ENCODE results near the gene PSMD1.

PSMD1 gene

GRCh38 chr2:231036578-231037106 is 20.0 kb upstream of the PSMD1 start:
- DNase-seq: no peak

DNA sequence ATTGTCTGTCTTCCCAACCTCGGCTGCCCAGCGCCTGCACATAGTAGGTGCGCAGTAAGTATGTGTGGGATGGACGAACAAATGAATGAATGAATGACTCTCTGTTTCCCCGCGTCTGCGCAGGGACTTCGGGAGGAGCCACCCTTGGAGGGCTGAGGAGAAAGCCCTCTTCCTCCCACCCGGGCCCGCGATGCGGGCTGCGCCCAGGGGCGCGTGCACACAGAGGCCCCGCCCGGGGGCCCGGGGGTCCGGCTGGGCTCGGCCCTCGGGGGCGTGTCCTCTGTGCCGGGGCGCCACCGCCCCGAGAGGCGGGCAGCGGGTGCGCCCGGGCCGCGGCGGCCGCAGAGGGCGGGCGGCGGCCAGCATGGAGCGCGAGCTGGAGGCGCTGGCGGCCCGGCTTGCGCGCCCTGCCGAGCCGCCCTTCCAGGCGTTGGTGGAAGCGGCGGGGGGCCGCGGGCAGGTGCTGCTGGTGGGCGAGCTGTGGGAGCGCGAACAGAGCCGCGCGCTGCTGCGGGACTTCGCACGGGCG is 19.4 kb upstream of the PSMD1 start, which contains the start of gene C2orf72:
Gene C2orf72, plus strand, starts transcription at position 322 of the 529 bp plus-strand sequence. Its CDS starts 43 bp downstream, at position 365.
- DNase-seq: peak; percentile 13

DNA sequence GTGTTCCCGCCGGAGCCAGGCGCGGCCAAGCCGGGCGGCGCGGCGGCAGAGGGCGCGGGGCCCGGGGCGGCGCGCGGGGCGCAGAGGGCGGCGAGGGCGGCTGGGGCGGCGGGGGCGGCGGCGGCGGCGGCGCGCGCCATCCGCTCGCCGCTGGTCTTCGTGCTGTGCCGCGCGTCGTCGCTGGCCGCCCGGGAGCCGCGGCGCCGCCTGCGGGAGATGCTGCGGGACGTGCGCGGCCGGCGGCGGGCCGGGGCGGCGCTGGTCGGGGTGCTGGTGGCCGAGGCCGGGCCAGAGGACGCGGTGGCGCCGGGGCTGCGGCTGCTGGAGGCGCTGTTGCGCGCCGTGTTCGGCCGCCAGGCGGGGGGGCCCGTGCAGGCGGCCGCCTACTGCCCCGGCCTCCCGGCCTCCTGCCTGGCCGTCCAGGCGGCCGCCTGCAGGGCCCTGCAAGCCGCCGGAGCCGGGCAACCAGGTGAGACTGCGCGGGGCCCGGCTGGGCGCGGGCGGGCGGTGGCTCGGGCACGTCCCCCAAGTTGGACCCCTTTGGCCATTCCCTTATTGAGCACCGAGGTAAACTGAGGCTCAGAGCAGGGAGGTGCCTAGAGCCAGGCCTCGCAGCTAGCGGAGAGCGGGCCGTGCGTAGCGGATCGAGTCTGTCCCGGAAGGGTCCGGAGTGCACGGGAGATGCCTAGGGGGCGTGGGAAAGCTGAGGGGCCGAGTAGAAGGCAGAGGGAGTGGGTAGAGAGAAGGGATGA is 18.8 kb upstream of the PSMD1 start:
- DNase-seq: no peak

- no peak for DNase-seq
Measured at GRCh38 chr2:231038483-231039293, 18.0 kb upstream of the PSMD1 start.

GRCh38 chr2:231039294-231039664 is 17.4 kb upstream of the PSMD1 start:
- no peak for DNase-seq

GRCh38 chr2:231039821-231040364 is 16.8 kb upstream of the PSMD1 start:
- no peak for DNase-seq

DNA sequence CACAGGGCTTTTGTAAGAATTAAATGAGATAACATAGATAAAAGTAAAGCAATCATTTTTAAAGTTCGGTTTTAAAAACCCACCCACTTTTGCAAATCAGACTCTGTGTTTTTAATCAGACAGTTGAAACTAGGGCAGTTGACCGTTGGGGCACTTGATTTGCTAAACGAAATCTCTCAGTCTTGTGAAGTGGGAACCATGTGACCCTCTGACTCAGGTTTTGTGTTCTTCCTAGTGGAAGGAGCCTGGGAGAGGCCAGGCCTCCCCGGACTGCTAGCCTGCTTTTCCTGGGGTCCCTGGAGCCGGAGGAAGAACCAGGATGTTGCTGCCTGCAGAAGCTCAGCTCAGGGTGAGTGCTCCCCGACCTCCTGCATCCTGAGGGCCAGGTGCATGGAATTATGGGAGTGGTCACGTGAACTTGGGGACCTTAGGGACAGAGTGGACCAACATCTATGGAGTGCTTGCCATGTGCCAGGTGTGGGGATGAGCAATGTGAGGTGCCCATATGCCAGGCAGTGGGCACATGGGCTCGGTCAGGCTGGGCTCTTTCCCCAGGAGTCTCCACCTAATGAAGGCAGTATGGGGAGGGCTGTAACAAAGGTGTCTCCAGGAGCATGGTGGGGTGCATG is 15.5 kb upstream of the PSMD1 start:
- no peak for DNase-seq

DNA sequence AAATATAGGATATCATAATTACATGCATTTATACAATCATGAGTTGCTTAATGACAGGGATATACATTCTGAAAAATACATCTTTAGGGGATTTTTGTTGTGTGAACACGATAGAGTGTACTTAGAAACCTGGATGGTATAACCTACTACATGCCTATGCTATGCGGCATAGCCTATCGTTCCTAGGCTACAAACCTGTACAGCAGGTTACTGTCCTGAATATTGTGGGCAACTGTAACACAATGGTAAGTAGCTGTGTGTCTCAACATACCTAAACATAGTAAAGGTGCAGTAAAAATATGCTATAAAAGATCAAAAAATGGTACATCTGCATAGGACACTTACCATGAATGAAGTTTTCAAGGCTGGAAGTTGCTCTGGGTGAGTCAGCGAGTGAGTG is 12.9 kb upstream of the PSMD1 start:
- no peak for DNase-seq

DNA sequence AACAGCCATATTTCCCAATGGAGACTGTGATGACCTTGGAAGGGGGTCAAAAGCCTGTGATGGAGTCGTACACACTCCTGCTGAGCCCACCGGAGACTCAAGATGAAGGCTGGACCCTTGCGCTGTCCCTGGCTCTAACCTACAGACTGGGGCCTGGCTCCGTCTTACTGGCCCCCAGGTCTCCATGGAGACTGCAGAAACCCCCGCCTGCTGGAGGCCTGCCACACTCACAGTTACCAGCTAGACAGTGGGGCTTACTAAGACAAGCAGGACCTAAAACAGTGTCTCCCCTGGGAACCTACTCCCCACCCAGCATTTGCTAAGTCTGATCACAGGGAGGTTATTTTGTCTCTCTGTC is 9.8 kb upstream of the PSMD1 start:
- no peak for DNase-seq

- DNase-seq: no peak
Measured at GRCh38 chr2:231047274-231047922, 9.3 kb upstream of the PSMD1 start.

DNA sequence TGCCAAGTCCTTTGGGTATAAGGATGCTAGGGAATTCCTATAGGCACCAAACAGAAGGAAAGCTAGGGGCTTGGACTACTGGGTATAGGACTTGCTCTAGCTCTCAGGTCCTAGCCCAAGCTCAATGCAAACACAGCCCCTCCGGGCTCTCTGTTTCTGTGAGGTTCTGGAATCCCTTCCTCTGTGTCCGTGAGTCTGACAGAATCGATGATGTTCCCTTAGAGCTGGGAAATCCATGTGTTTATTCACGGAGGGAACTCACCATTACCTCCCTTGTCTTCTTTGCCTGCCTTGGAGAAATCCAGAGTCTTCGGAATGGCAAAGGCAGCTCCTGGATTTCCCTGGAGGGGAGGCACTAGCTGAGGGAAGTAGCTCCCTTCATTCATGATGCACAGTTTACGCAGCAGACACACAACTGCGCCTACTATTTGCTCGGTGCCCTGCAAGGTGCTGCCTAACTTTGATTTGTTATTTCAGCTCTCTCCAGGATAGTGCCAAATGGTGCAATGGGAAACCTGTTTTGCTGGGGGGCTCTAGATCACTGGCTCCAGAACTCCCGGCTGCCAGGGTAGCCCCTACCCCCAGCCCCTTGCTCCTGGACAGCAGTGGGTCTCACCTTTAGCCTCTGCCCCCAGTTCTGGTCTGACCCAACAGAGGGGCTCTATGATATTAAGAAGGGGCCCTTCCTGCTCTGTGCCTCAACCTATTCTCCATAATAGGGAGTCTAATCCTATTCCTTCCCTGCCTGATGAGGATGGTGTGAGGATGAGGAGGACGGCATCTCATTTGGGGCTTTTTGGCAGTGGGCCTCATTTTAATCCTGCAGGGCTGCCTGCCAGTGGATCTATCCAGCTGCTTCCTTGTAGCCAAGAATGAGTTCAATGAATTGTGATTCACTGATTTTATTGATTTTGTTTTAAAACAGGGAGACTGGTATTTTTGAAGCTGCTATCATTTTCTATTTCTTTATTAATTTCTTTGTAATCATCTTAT is 8.4 kb upstream of the PSMD1 start:
- no peak for DNase-seq

DNA sequence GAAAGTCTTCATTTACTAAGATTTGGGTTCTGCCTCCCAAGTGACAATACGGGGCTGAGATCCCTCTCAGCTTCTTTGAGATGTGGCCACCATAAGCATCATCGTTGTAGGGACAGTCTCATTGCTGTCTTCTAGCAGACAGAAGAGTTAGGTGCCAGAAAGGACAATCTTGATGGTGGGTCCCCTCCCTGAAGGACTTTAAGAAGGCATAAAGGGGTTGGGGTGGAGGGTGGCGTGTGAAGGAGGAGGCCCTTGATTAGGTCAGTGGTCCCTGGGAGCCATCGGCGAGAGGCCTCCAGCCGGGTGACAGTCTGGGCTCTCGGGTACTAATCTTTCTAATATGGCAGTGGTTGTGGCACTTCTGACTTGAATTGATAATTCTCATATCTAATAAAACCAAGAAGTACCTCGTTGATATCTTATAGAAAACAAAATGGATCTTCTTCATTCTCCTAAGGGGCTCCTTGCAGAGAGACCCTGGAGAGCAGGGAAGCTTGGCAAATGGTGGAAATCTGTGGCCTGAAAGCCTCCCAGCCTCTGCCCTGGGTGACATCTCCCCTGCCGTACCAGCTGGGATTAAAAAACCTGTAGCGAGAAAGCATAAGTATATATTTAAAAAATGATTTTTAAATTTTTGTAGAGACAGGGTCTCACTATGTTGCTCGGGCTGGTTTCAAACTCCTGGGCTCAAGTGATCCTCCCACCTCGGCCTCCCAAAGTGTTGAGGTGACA is 7.2 kb upstream of the PSMD1 start:
- DNase-seq: no peak

DNA sequence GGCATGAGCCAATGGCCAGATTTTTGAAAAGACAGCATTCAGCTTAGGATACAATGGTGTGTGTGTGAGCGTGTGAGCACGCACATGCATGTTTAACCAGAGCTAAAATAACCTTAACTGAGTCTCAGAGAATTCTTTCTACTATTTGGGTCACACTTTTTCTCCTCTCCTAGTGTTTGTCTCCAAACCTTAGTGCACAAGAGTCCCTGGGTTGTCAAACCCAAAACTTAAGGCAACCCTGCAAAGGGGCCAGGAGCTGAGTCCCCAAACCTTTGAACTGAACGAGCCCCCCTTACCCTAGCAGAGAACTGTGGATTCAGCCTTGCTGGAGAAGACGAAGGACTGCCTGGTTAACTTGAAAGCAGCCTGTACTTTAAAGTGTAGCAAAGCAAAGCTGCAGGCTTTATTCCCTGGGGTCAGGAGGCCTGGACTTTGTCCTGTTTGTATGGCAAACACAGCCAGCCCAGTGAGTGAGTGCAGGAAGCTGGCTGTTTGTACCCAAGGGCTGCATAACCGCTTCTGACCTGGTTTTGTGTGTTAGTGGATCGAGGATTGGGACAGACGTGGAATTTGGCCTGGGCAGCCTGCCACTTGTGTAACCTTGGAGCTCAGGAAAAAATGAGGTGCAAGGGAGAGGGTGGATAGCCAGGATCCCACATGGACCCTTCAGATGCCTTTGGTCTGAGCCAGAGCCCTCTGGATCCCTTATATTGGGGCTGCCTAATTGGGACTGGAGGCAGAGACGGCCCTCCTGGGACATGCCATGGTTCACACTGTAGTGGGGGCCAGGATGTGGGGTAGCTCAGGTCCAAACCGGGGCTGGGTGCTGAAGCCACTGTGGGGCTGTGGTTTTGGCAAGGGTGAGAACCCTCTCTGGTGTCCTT is 6.4 kb upstream of the PSMD1 start:
- DNase-seq: no peak

GRCh38 chr2:231051116-231051515 is 5.6 kb upstream of the PSMD1 start:
- no peak for DNase-seq

- peak; percentile 85 for DNase-seq
Measured at GRCh38 chr2:231052494-231053451, 3.9 kb upstream of the PSMD1 start.

GRCh38 chr2:231053846-231054245 is 2.8 kb upstream of the PSMD1 start:
- no peak for DNase-seq

DNA sequence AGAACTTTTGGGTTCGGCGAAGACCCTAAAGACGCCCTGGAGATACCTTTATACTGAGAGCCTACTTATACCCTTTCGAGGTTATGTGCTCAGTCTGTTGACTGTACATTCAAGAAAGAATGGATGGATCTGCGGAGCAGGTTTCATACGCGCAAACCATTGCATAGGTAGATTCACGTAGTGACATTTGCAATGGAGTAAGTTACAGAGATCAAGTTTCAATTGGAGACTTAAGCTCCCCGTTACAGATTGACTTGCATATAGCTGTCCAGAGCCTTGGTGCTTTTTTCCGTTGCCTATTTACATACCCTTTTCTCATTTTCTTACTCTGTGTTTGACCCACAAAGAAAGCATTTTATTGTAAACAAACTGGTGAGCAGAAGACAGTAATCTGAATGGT is 923 bp downstream of the PSMD1 start:
- DNase-seq: no peak
